Measurements from ENCODE around the gene NCK1.
"Not testable (repeated sequence)": the region's sequence is repeated elsewhere in the genome, so short reads cannot be mapped to it uniquely, and the experiment has no call there.

NCK1 gene

GRCh38 chr3:136950623-136951022 is 88.6 kb downstream of the NCK1 start:
- no peak for DNase-seq

GRCh38 chr3:136952292-136952691 is 90.3 kb downstream of the NCK1 start:
- DNase-seq = no peak

GRCh38 chr3:136954251-136954650 is 92.2 kb downstream of the NCK1 start:
- DNase-seq = no peak

GRCh38 chr3:136954980-136955780 is 93.2 kb downstream of the NCK1 start:
- DNase-seq = no peak

- no peak for DNase-seq
Measured at GRCh38 chr3:136955813-136956212, 93.8 kb downstream of the NCK1 start.

- no peak for DNase-seq
Measured at GRCh38 chr3:136956971-136957370, 95.0 kb downstream of the NCK1 start.

- no peak for DNase-seq
Measured at GRCh38 chr3:136957751-136958288, 95.8 kb downstream of the NCK1 start, which contains the start of gene IL20RB. Gene IL20RB (plus strand): TSS chr3:136957983. CDS start chr3:136958114, 131 bp downstream.

GRCh38 chr3:136958939-136959338 is 96.9 kb downstream of the NCK1 start:
- DNase-seq = no peak

- DNase-seq = no peak
Measured at GRCh38 chr3:136959599-136959998, 97.6 kb downstream of the NCK1 start.

GRCh38 chr3:136960838-136961836 is 99.1 kb downstream of the NCK1 start:
- DNase-seq = no peak

GRCh38 chr3:136962927-136963326 is 100.9 kb downstream of the NCK1 start:
- DNase-seq = no peak

GRCh38 chr3:136969539-136969938 is 107.5 kb downstream of the NCK1 start:
- DNase-seq = not testable (repeated sequence)

GRCh38 chr3:136973352-136973751 is 111.3 kb downstream of the NCK1 start:
- no peak for DNase-seq

GRCh38 chr3:136974670-136975069 is 112.7 kb downstream of the NCK1 start:
- DNase-seq = no peak

GRCh38 chr3:136979204-136979603 is 117.2 kb downstream of the NCK1 start:
- DNase-seq = no peak

GRCh38 chr3:136979684-136980083 is 117.7 kb downstream of the NCK1 start:
- no peak for DNase-seq

GRCh38 chr3:136982033-136982432 is 120.0 kb downstream of the NCK1 start:
- DNase-seq = no peak

GRCh38 chr3:136982520-136983138 is 120.6 kb downstream of the NCK1 start:
- DNase-seq = no peak

GRCh38 chr3:136984837-136985236 is 122.8 kb downstream of the NCK1 start:
- no peak for DNase-seq

- DNase-seq = not testable (repeated sequence)
Measured at GRCh38 chr3:136987398-136987980, 125.5 kb downstream of the NCK1 start.

- no peak for DNase-seq
Measured at GRCh38 chr3:136988651-136989050, 126.6 kb downstream of the NCK1 start.

GRCh38 chr3:136989781-136990524 is 127.9 kb downstream of the NCK1 start:
- no peak for DNase-seq
